Dermis blood vessel endothelial cell (primary cell): ENCODE data around the gene ZNF214. TPM values are rescaled to one million over a fixed set of nuclear protein-coding genes. Genes with fewer than 3 reads are reported as not detected.
"Not testable (repeated sequence)": the region's sequence is repeated elsewhere in the genome, so short reads cannot be mapped to it uniquely, and the experiment has no call there.

Experiments used
- DNase-seq: peaks from one replicate; pipeline ENCODE4 v3.0.0; 2010
- total RNA-seq: library from RNA; depleted of rRNA; stranded (reverse); fragments of >200 nt; gene quantifications from 2 replicates; pipeline ENCODE4 v1.2.3, GENCODE V29; 2014

Gene ZNF214
- total RNA-seq, 1 donor from 2014 or later = 1.7 TPM

- no peak for DNase-seq
These were observed 33.7 kb downstream of the ZNF214 start for GRCh38 chr11:6986487-6986886.

GRCh38 chr11:6979365-6979764 is 40.8 kb downstream of the ZNF214 start:
- no peak for DNase-seq

GRCh38 chr11:6969854-6970253 is 50.3 kb downstream of the ZNF214 start:
- not testable (repeated sequence) for DNase-seq

GRCh38 chr11:6968816-6969215 is 51.3 kb downstream of the ZNF214 start:
- DNase-seq = no peak

- no peak for DNase-seq
These were observed 57.5 kb downstream of the ZNF214 start for GRCh38 chr11:6962673-6963072.

GRCh38 chr11:6962141-6962540 is 58.0 kb downstream of the ZNF214 start:
- DNase-seq = no peak

- not testable (repeated sequence) for DNase-seq
These were observed 65.9 kb downstream of the ZNF214 start for GRCh38 chr11:6954248-6954647.

Other genes starting within 250 kb of the ZNF214 start
- not detected in 2 replicates for gene OR2AG2, start 248.4 kb downstream of the ZNF214 start, total RNA-seq
- not detected in 2 replicates for gene OR2AG1, start 237.3 kb downstream of the ZNF214 start, total RNA-seq
- gene OR6A2, start 220.7 kb downstream of the ZNF214 start, total RNA-seq = 0.05 and 0.17 TPM in 2 replicates
- not detected in 2 replicates for gene OR10A5, start 174.7 kb downstream of the ZNF214 start, total RNA-seq
- not detected in 2 replicates for gene OR10A2, start 157.3 kb downstream of the ZNF214 start, total RNA-seq
- gene OR10A4, start 143.7 kb downstream of the ZNF214 start, total RNA-seq = not detected in 2 replicates
- 0.17 TPM in 1 of 2 replicates, not detected in the other for gene OR2D2, start 127.8 kb downstream of the ZNF214 start, total RNA-seq
- not detected in 2 replicates for gene OR2D3, start 99.3 kb downstream of the ZNF214 start, total RNA-seq
- gene ZNF215, start 93.9 kb downstream of the ZNF214 start, total RNA-seq = 0.70 and 1.7 TPM in 2 replicates
- not detected in 2 replicates for gene NLRP14, start 133 bp upstream of the ZNF214 start, total RNA-seq
- gene RBMXL2, start 68.7 kb upstream of the ZNF214 start, total RNA-seq = not detected in 2 replicates
- 0.51 TPM in 2 replicates for gene SYT9, start 231.6 kb upstream of the ZNF214 start, total RNA-seq